ENCODE data around the gene NBEAL2. TPM values are rescaled to one million over a fixed set of nuclear protein-coding genes. Genes with fewer than 3 reads are reported as not detected.

Gene NBEAL2
- total and polyA plus RNA-seq, 10 donors, result 44.0 to 271 (median 129) TPM

DNA sequence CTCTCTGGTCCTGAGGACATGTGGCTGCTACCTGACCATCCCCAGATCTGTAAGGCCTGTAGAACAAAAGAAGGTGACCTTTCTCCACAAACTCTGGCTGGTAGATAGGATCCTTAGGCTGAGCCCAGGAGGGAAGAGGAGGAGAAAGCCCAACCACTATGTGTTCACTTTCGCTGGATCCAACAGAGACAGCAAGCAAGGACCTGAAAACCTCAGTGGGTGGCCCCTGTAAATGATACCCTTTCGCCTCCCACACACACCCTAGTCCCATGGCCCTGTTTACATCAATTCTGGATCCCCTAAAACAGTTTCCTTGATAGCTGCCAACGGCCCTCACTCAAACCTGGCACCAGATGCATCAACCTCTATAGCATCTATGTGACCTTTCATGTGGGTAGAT is 25.3 kb upstream of the NBEAL2 start:
- DNase-seq, result no peak
- Histone ChIP-seq H3K4me3 (peak overlapping the region in 1 of 8 donors; percentile 26), H3K27me3 (replicated peaks in 1 of 7) (no peaks in the 10 kb centered on the region), H3K9me3 (no peaks in the 10 kb centered on the region), H3K27ac (peak overlapping the region in 7 of 8 donors; percentile 34 to 81 (median 69)), H3K36me3 (peaks cover 0 to 5% (median 0%) of the 10 kb centered on the region in 6 donors), H3K4me1 (peaks cover 64 to 100% (median 92%) of the 10 kb centered on the region in 6 donors)
- intact Hi-C loops (cut with DNase I; ENCODE audit: low total_unique reads), result no loop called here
- TF ChIP-seq, protein P1, sequence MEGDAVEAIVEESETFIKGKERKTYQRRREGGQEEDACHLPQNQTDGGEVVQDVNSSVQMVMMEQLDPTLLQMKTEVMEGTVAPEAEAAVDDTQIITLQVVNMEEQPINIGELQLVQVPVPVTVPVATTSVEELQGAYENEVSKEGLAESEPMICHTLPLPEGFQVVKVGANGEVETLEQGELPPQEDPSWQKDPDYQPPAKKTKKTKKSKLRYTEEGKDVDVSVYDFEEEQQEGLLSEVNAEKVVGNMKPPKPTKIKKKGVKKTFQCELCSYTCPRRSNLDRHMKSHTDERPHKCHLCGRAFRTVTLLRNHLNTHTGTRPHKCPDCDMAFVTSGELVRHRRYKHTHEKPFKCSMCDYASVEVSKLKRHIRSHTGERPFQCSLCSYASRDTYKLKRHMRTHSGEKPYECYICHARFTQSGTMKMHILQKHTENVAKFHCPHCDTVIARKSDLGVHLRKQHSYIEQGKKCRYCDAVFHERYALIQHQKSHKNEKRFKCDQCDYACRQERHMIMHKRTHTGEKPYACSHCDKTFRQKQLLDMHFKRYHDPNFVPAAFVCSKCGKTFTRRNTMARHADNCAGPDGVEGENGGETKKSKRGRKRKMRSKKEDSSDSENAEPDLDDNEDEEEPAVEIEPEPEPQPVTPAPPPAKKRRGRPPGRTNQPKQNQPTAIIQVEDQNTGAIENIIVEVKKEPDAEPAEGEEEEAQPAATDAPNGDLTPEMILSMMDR (IDR thresholded peaks at IDR 0.05 in 8 of 11, conservative IDR thresholded peaks at IDR 0.05 in 3 of 11), result no peak
- TF ChIP-seq POLR2A (IDR thresholded peaks at IDR 0.05) (no peak), POLR2AphosphoS5 (IDR thresholded peaks at IDR 0.05) (no peak)
- WGBS, 5 donors, result 15 to 73% (median 58%) methylated on average over 2 to 3 of the region's 3 CpGs

DNA sequence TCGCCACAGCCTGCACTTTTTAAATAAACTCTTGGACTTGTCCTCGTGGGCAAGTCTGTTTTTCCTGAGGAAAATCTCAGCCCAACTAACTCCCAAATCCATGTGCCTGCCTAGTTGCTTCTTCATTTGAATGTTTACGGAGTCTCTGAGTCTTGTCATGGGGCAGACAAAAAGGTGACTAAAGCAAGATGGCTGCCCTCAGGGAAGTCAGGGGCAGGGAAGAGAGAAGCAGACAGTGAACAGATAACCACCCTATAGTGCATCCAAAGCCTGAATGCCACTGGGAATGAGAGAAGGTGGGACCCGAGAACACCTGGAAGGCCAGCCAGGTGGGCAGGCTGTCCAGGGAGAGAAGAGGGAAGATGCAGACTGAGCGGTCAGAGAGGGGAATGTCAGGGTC is 24.3 kb upstream of the NBEAL2 start:
- no peaks in the 10 kb centered on the region for H3K9me3 ChIP-seq
- 82 to 87% (median 83%) methylated on average over 5 of the region's 5 CpGs for WGBS, 5 donors
- H3K4me3 ChIP-seq, result no peak overlapping the region
- intact Hi-C loops (cut with DNase I; ENCODE audit: low total_unique reads), result no loop called here
- peak overlapping the region in 7 of 8 donors; percentile 21 to 81 (median 45) for H3K27ac ChIP-seq
- no peak for TF ChIP-seq POLR2AphosphoS5 (IDR thresholded peaks at IDR 0.05)
- H3K27me3 ChIP-seq (replicated peaks in 1 of 7), result no peaks in the 10 kb centered on the region
- peaks cover 64 to 100% (median 92%) of the 10 kb centered on the region in 6 donors for H3K4me1 ChIP-seq
- DNase-seq, result peak; percentile 39
- H3K36me3 ChIP-seq, result peaks cover 0 to 5% (median 0%) of the 10 kb centered on the region in 6 donors

DNA sequence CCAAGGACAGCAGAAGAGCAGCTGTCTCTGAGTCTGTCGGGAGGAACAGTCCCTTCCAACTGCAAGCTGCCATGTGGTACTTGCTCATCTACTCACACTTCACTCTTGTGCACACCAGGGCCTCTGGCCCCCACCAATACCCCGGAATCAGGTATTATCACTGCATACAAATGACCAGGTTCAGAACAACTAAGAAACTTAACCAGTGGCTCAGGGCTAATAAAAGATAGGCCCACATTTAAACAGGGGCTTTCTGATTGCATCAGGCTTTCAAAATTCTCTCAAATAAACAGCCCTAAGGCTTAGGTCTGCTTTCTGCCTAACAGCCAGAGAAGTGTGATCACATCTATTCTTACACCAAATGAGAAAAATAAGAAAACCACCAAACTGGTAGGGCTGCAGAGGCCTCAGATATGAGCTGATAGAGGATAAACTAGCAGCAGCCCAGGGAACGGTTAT is 23.6 kb upstream of the NBEAL2 start:
- H3K4me1 ChIP-seq, result peaks cover 61 to 100% (median 92%) of the 10 kb centered on the region in 6 donors
- peak overlapping the region in 7 of 8 donors; percentile 24 to 81 (median 45) for H3K27ac ChIP-seq
- intact Hi-C loops (cut with DNase I; ENCODE audit: low total_unique reads), result no loop called here
- 46 to 76% (median 58%) methylated on average over 3 of the region's 3 CpGs for WGBS, 5 donors
- no peaks in the 10 kb centered on the region for H3K27me3 ChIP-seq (replicated peaks in 1 of 7)
- TF ChIP-seq, protein P1 (IDR thresholded peaks at IDR 0.05 in 8 of 11, conservative IDR thresholded peaks at IDR 0.05 in 3 of 11), result no peak
- TF ChIP-seq POLR2A (IDR thresholded peaks at IDR 0.05) (no peak), POLR2AphosphoS5 (IDR thresholded peaks at IDR 0.05) (no peak)
- no peaks in the 10 kb centered on the region for H3K9me3 ChIP-seq
- H3K4me3 ChIP-seq, result no peak overlapping the region
- DNase-seq, result peak; percentile 32
- H3K36me3 ChIP-seq, result peaks cover 0 to 5% (median 0%) of the 10 kb centered on the region in 6 donors

DNA sequence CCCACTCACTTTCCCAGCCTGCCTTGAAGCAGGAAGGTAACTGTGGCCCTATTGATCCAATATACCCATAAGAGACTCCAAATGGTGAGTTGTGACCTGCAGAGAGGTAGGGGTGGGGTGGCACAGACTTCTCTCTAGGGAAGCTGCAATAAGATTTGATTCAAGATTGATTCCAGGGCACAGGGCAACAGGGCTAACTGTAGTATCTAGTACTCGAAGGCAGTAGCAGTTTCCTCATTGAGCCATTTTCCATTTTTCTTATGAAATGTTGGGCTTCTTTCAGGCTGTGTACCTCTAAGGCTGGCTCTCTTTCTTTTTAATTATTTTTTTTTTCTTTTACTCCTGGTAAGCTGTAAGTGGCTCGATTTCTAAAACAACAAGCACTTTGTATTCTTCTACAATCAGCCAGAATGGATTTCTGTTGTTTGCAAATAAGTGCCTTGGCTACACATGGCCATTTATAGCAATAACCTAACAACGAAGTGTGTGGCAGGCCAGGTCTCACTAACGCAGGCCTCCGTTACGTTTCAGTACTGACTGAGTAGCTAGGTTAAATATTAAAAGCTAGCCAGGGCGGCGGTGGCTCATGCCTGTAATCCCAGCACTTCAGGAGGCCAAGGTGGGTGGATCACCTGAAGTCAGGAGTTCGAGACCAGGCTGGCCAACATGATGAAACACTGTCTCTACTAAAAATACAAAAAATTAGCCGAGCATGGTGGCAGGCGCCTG is 22.2 kb upstream of the NBEAL2 start:
- Histone ChIP-seq H3K36me3 (peaks cover 0 to 5% (median 0%) of the 10 kb centered on the region in 6 donors), H3K27ac (peak overlapping the region in 5 of 8 donors; percentile 8 to 81 (median 72)), H3K9me3 (no peaks in the 10 kb centered on the region), H3K27me3 (replicated peaks in 1 of 7) (no peaks in the 10 kb centered on the region), H3K4me1 (peaks cover 63 to 100% (median 92%) of the 10 kb centered on the region in 6 donors), H3K4me3 (no peak overlapping the region)
- WGBS, 5 donors, result 72 to 88% (median 78%) methylated on average over 11 of the region's 11 CpGs
- no peak for TF ChIP-seq POLR2AphosphoS5 (IDR thresholded peaks at IDR 0.05)
- intact Hi-C loops (cut with DNase I; ENCODE audit: low total_unique reads), result no loop called here
- DNase-seq, result peak; percentile 12

DNA sequence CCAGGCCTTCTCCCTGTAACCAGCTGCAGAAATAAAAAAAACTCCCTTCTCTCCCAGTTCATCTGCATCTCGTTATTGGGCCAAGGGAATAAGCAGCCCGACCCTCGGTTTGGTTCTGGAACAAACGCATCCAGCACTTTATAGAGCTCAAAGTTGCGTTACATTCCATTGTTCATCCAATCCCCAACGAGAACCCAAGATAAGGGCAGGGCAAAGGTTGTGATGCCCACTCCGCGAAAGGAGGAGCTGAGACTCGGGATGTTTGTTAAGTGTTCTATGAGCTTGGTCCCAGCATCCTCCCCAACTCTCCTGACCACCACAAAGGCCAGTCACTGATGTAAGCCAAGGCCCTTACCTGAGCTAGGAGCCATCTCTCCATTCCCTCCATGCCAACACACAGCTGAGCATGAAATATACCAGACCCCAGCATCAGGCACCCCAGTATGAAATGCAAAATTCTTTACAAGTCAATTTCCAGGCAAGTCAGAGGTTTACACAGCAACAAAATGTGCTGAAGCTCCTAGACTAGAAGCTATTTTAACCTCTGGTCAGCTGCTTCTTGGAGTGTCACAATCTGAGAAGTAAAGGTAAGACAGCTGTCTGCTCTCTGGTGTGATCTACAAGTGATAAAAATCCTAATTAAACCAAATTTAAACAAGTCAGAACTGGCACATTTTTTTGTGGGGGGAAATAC is 20.9 kb upstream of the NBEAL2 start:
- TF ChIP-seq, protein P1 (IDR thresholded peaks at IDR 0.05 in 8 of 11, conservative IDR thresholded peaks at IDR 0.05 in 3 of 11), result no peak
- TF ChIP-seq POLR2AphosphoS5 (IDR thresholded peaks at IDR 0.05), result no peak
- no peak for TF ChIP-seq POLR2A (IDR thresholded peaks at IDR 0.05)
- Histone ChIP-seq H3K4me1 (peaks cover 49 to 97% (median 83%) of the 10 kb centered on the region in 6 donors), H3K9me3 (no peaks in the 10 kb centered on the region), H3K27ac (peak overlapping the region in 7 of 8 donors; percentile 36 to 82 (median 64)), H3K27me3 (replicated peaks in 1 of 7) (no peaks in the 10 kb centered on the region), H3K4me3 (no peak overlapping the region), H3K36me3 (peaks cover 0 to 10% (median 0%) of the 10 kb centered on the region in 6 donors)
- 86 to 95% (median 88%) methylated on average over 9 of the region's 9 CpGs for WGBS, 5 donors
- peak; percentile 20 for DNase-seq
- intact Hi-C loops (cut with DNase I; ENCODE audit: low total_unique reads), result no loop called here

All from spleen (tissue), 11 donors.